Liver (tissue), 9 donors: ENCODE results near the gene KRT83. TPM values are rescaled to one million over a fixed set of nuclear protein-coding genes. Genes with fewer than 3 reads are reported as not detected.

Source experiments
- DNase-seq: peaks from one replicate; pipeline ENCODE4 v3.0.0-alpha.2; 2017; ENCODE audit warnings: low spot score
- H3K27ac ChIP-seq, 2 donors: one replicate each; pipeline ENCODE4 v1.7.0; 2013; ENCODE audit warnings: inconsistent platforms in 2 of 2, low read length in 2 of 2, control low read depth in 1 of 2, low read depth in 1 of 2, mild to moderate bottlenecking in 1 of 2
- H3K27me3 ChIP-seq, 4 donors: one replicate each; pipeline versions ENCODE4 v1.6.1 to v1.7.0; 2013; ENCODE audit warnings: low read length in 3 of 4, inconsistent platforms in 1 of 4, mild to moderate bottlenecking in 1 of 4, moderate library complexity in 1 of 4; ENCODE audit not compliant: control insufficient read depth in 4 of 4, insufficient read depth in 4 of 4
- H3K36me3 ChIP-seq, 4 donors: one replicate each; pipeline versions ENCODE4 v1.6.1 to v1.7.0; 2013; ENCODE audit warnings: low read length in 3 of 4, mild to moderate bottlenecking in 3 of 4, low read depth in 1 of 4, moderate library complexity in 1 of 4; ENCODE audit not compliant: control insufficient read depth in 4 of 4, insufficient read depth in 3 of 4
- H3K4me1 ChIP-seq, 4 donors: one replicate each; pipeline versions ENCODE4 v1.6.1 to v1.7.0; 2013; ENCODE audit warnings: low read length in 3 of 4, mild to moderate bottlenecking in 3 of 4, moderate library complexity in 1 of 4; ENCODE audit not compliant: control insufficient read depth in 4 of 4, insufficient read depth in 4 of 4
- H3K4me3 ChIP-seq, 3 donors: one replicate each; pipeline versions ENCODE4 v1.6.1 to v1.7.0; 2013; ENCODE audit warnings: low read length in 3 of 3, control low read depth in 1 of 3, low read depth in 1 of 3, mild to moderate bottlenecking in 1 of 3
- H3K9ac ChIP-seq, 2 donors: one replicate each; pipeline ENCODE4 v1.7.0; 2013; ENCODE audit warnings: low read length in 2 of 2, mild to moderate bottlenecking in 2 of 2, moderate library complexity in 2 of 2, control low read depth in 1 of 2, low read depth in 1 of 2
- H3K9me3 ChIP-seq, 4 donors: one replicate each; pipeline versions ENCODE4 v1.6.1 to v1.7.0; 2013; ENCODE audit warnings: low read length in 3 of 4; ENCODE audit not compliant: control insufficient read depth in 4 of 4
- CTCF ChIP-seq: fragments of 150-350 bp; IDR thresholded peaks from 2 replicates; pipeline ENCODE4 v1.5.1; 2017; ENCODE audit warnings: improper control_type of control experiment, low read depth, low read length; ENCODE audit not compliant: missing input control
- EGR1 ChIP-seq, 2 donors: IDR thresholded peaks; 2 replicates each; pipeline ENCODE4 v1.6.1; 2016 to 2018; ENCODE audit warnings: antibody characterized with exemption in 2 of 2, low read depth in 2 of 2
- FOXA1 ChIP-seq: IDR thresholded peaks from 2 replicates; pipeline ENCODE4 v1.6.1; 2016; ENCODE audit warnings: antibody characterized with exemption
- FOXA2 ChIP-seq: IDR thresholded peaks from 2 replicates; pipeline ENCODE4 v1.6.1; 2016; ENCODE audit warnings: antibody characterized with exemption
- GABPA ChIP-seq, 2 donors: IDR thresholded peaks in 1 of 2; conservative IDR thresholded peaks in 1 of 2; 2 replicates each; pipeline ENCODE4 v1.6.1; 2016; ENCODE audit warnings: antibody characterized with exemption in 2 of 2, mild to moderate bottlenecking in 1 of 2, moderate library complexity in 1 of 2
- HNF4A ChIP-seq, 2 donors: conservative IDR thresholded peaks; 2 replicates each; pipeline ENCODE4 v1.6.1; 2016; ENCODE audit warnings: antibody characterized with exemption in 2 of 2, mild to moderate bottlenecking in 2 of 2
- JUND ChIP-seq, 2 donors: IDR thresholded peaks; 2 replicates each; pipeline ENCODE4 v1.6.1; 2016; ENCODE audit warnings: antibody characterized with exemption in 2 of 2
- MAX ChIP-seq: IDR thresholded peaks from 2 replicates; pipeline ENCODE4 v1.6.1; 2016; ENCODE audit warnings: antibody characterized with exemption
- NR2F2 ChIP-seq: IDR thresholded peaks from 2 replicates; pipeline ENCODE4 v1.6.1; 2016; ENCODE audit warnings: antibody characterized with exemption
- RAD21 ChIP-seq, 2 donors: IDR thresholded peaks; 2 replicates each; pipeline ENCODE4 v1.6.1; 2016; ENCODE audit warnings: antibody characterized with exemption in 2 of 2, mild to moderate bottlenecking in 2 of 2
- REST ChIP-seq: IDR thresholded peaks from 2 replicates; pipeline ENCODE4 v1.6.1; 2016; ENCODE audit warnings: antibody characterized with exemption, mild to moderate bottlenecking
- RXRA ChIP-seq, 2 donors: IDR thresholded peaks; 2 replicates each; pipeline ENCODE4 v1.6.1; 2017 to 2018; ENCODE audit warnings: antibody characterized with exemption in 2 of 2, mild to moderate bottlenecking in 1 of 2
- TAF1 ChIP-seq: conservative IDR thresholded peaks from 2 replicates; pipeline ENCODE4 v1.6.1; 2016; ENCODE audit warnings: antibody characterized with exemption, mild to moderate bottlenecking
- YY1 ChIP-seq: IDR thresholded peaks from 2 replicates; pipeline ENCODE4 v1.6.1; 2016; ENCODE audit warnings: antibody characterized with exemption, mild to moderate bottlenecking
- ZBTB33 ChIP-seq: IDR thresholded peaks from 2 replicates; pipeline ENCODE4 v1.6.1; 2016; ENCODE audit warnings: antibody characterized with exemption
- WGBS: extraction: QIAGEN DNeasy Blood & Tissue Kit; methylation state at CpG from one replicate; pipeline ENCODE4 v1.1.7; 2013; 5-methylcytosine and 5-hydroxymethylcytosine counted together
- polyA plus RNA-seq, 2 donors: library from polyadenylated mRNA; stranded (reverse) in 1 of 2; unstranded in 1 of 2; fragments of 200-250 nt in 1 of 2; fragments of >200 nt in 1 of 2; fragmentation: Nextera tagmentation in 1 of 2; extraction: Ambion mirVana in 1 of 2; gene quantifications; one replicate each; pipeline versions ENCODE4 v1.2.1 to v1.2.3, GENCODE V29; 2013 to 2015
- total RNA-seq, 2 donors: library from RNA; depleted of rRNA; stranded (reverse); fragments of >200 nt; gene quantifications; one replicate each; pipeline ENCODE4 v1.2.3, GENCODE V29; 2014
- donor health status: healthy.
- donor health status: healthy.
- donor health status: healthy.
- donor health status: healthy.
- donor health status: healthy.

Gene KRT83
- total and polyA plus RNA-seq, 4 donors, result not detected

GRCh38 chr12:52271158-52271557 lies 50.0 kb downstream of the KRT83 start:
- no peak for DNase-seq
- Histone ChIP-seq H3K4me3 (no peak overlapping the region), H3K27ac (no peak overlapping the region), H3K4me1 (no peaks in the 10 kb centered on the region), H3K36me3 (no peaks in the 10 kb centered on the region), H3K9me3 (no peaks in the 10 kb centered on the region), H3K9ac (no peak overlapping the region), H3K27me3 (peaks cover 0 to 3% (median 0%) of the 10 kb centered on the region in 4 donors)
- TF ChIP-seq TAF1 (no peak), NR2F2 (no peak), CTCF (no peak), EGR1 (IDR thresholded peaks at IDR 0.05; ENCODE audit: low read depth in 2 of 2) (no peak), HNF4A (conservative IDR thresholded peaks at IDR 0.05) (no peak), FOXA2 (no peak)
- 62% methylated on average over 1 of the region's 1 CpG for WGBS

GRCh38 chr12:52270541-52271070 lies 50.6 kb downstream of the KRT83 start:
- Histone ChIP-seq H3K27ac (no peak overlapping the region), H3K4me1 (no peaks in the 10 kb centered on the region), H3K27me3 (peaks cover 0 to 3% (median 0%) of the 10 kb centered on the region in 4 donors), H3K9me3 (no peaks in the 10 kb centered on the region), H3K4me3 (no peak overlapping the region), H3K36me3 (no peaks in the 10 kb centered on the region), H3K9ac (no peak overlapping the region)
- DNase-seq, result no peak
- TF ChIP-seq TAF1, result no peak
- no peak for TF ChIP-seq GABPA (IDR thresholded peaks at IDR 0.05 in 1 of 2, conservative IDR thresholded peaks at IDR 0.05 in 1 of 2)
- no peak for TF ChIP-seq ZBTB33
- TF ChIP-seq REST, result no peak
- 79% methylated on average over 6 of the region's 6 CpGs for WGBS

GRCh38 chr12:52268212-52268611 lies 53.0 kb downstream of the KRT83 start:
- DNase-seq, result no peak
- no peak overlapping the region for H3K27ac ChIP-seq

More at GRCh38 chr12:52268212-52268611, 53.0 kb downstream of the KRT83 start:
- no peaks in the 10 kb centered on the region for H3K9me3 ChIP-seq
- H3K27me3 ChIP-seq, result no peaks in the 10 kb centered on the region
- H3K9ac ChIP-seq, result no peak overlapping the region
- H3K4me3 ChIP-seq, result no peak overlapping the region
- H3K4me1 ChIP-seq, result no peaks in the 10 kb centered on the region
- 75% methylated on average over 2 of the region's 2 CpGs for WGBS
- TF ChIP-seq FOXA1 (no peak), REST (no peak), RXRA (IDR thresholded peaks at IDR 0.05) (no peak), EGR1 (IDR thresholded peaks at IDR 0.05; ENCODE audit: low read depth in 2 of 2) (no peak), JUND (IDR thresholded peaks at IDR 0.05) (no peak), RAD21 (IDR thresholded peaks at IDR 0.05) (no peak), YY1 (no peak), MAX (no peak), FOXA2 (no peak)
- no peaks in the 10 kb centered on the region for H3K36me3 ChIP-seq
